ENCODE results near the gene RANBP3. TPM values are rescaled to one million over a fixed set of nuclear protein-coding genes. Genes with fewer than 3 reads are reported as not detected.
"Not testable (repeated sequence)": the region's sequence is repeated elsewhere in the genome, so short reads cannot be mapped to it uniquely, and the experiment has no call there.

The RANBP3 gene
- total RNA-seq, 4 donors from 2014 or later = 57.8 to 148 (median 82.7) TPM

DNA sequence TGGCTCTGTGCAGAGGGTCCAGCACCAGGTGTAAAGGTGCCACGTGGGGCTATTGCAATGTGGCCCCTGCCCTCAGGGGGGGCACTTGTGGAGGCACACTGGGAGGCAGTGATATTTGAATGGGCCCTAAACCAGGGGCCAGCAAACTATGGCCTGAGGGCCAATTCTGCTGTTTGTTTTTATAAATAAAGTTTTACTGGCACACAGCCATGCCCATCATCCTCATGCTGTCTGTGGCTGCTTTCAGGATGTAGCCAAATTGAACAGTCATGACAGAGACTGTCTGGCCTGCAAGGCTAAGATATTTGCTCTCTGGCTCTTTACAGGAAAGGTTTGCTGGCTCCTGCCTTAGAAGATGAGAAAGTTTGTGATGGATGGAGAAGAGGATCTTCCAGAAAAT lies 33.9 kb upstream of the RANBP3 start:
- intact Hi-C loops (cut with DNase I) = no loop called here
- H3K27me3 ChIP-seq = no peaks in the 10 kb centered on the region
- no peaks in the 10 kb centered on the region for H3K4me1 ChIP-seq
- H3K27ac ChIP-seq = no peak overlapping the region
- H3K4me3 ChIP-seq (replicated peaks in 1 of 3) = no peak overlapping the region
- TF ChIP-seq, protein P1, sequence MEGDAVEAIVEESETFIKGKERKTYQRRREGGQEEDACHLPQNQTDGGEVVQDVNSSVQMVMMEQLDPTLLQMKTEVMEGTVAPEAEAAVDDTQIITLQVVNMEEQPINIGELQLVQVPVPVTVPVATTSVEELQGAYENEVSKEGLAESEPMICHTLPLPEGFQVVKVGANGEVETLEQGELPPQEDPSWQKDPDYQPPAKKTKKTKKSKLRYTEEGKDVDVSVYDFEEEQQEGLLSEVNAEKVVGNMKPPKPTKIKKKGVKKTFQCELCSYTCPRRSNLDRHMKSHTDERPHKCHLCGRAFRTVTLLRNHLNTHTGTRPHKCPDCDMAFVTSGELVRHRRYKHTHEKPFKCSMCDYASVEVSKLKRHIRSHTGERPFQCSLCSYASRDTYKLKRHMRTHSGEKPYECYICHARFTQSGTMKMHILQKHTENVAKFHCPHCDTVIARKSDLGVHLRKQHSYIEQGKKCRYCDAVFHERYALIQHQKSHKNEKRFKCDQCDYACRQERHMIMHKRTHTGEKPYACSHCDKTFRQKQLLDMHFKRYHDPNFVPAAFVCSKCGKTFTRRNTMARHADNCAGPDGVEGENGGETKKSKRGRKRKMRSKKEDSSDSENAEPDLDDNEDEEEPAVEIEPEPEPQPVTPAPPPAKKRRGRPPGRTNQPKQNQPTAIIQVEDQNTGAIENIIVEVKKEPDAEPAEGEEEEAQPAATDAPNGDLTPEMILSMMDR (IDR thresholded peaks at IDR 0.05) = no peak
- no peak for TF ChIP-seq POLR2A (IDR thresholded peaks at IDR 0.05)
- H3K36me3 ChIP-seq = no peaks in the 10 kb centered on the region
- WGBS, 2 donors = 60 to 78% methylated on average over 1 of the region's 1 CpG
- no peaks in the 10 kb centered on the region for H3K9me3 ChIP-seq
- no peak for DNase-seq

DNA sequence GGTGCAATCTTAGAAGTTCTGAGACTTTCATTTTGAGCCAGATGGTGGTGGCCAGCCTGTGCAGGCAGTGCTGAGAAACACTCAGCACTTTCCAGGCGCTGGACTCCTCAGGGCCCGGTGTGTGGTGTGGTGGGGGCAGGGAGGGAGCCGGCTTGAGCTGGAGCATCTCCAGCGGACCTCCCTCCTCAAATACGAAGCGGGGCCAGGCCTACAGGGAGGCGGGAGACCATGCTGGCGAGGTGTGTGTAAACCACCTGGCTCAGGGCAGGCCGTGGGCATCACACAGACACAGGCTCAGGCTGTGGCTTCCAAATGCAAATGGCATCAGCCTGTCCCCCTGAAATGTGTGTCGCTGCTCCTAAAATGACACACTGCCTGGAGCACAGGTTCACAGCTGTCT lies 33.3 kb upstream of the RANBP3 start:
- Histone ChIP-seq H3K36me3 (no peaks in the 10 kb centered on the region), H3K27me3 (no peaks in the 10 kb centered on the region), H3K9me3 (no peaks in the 10 kb centered on the region), H3K27ac (no peak overlapping the region), H3K4me3 (replicated peaks in 1 of 3) (no peak overlapping the region), H3K4me1 (no peaks in the 10 kb centered on the region)
- intact Hi-C loops (cut with DNase I) = no loop called here
- WGBS, 2 donors = 82 to 86% methylated on average over 9 to 10 of the region's 10 CpGs
- no peak for TF ChIP-seq POLR2A (IDR thresholded peaks at IDR 0.05)
- TF ChIP-seq, protein P1 (IDR thresholded peaks at IDR 0.05) = no peak
- no peak for DNase-seq

- no peaks in the 10 kb centered on the region for H3K4me1 ChIP-seq
- DNase-seq = no peak
- no peak for TF ChIP-seq POLR2A (IDR thresholded peaks at IDR 0.05)
- TF ChIP-seq, protein P1 (IDR thresholded peaks at IDR 0.05) = no peak
- no peaks in the 10 kb centered on the region for H3K9me3 ChIP-seq
- no peaks in the 10 kb centered on the region for H3K36me3 ChIP-seq
- no peaks in the 10 kb centered on the region for H3K27me3 ChIP-seq
- 93 to 94% methylated on average over 15 to 16 of the region's 16 CpGs for WGBS, 2 donors
- H3K27ac ChIP-seq = no peak overlapping the region
- intact Hi-C loops (cut with DNase I) = no loop called here
- H3K4me3 ChIP-seq (replicated peaks in 1 of 3) = no peak overlapping the region
Measured at GRCh38 chr19:6010107-6010506, 32.2 kb upstream of the RANBP3 start.

GRCh38 chr19:6007866-6008265 lies 29.9 kb upstream of the RANBP3 start:
- Histone ChIP-seq H3K4me3 (replicated peaks in 1 of 3) (no peak overlapping the region), H3K27ac (no peak overlapping the region), H3K27me3 (no peaks in the 10 kb centered on the region), H3K9me3 (no peaks in the 10 kb centered on the region), H3K4me1 (no peaks in the 10 kb centered on the region), H3K36me3 (peaks cover 0 to 2% of the 10 kb centered on the region in 2 donors)
- intact Hi-C loops (cut with DNase I) = no loop called here
- DNase-seq = no peak
- 91% methylated on average over 25 to 26 of the region's 26 CpGs for WGBS, 2 donors
- TF ChIP-seq POLR2A (IDR thresholded peaks at IDR 0.05) = no peak
- TF ChIP-seq, protein P1 (IDR thresholded peaks at IDR 0.05) = no peak

GRCh38 chr19:6006896-6007295 lies 29.0 kb upstream of the RANBP3 start:
- DNase-seq = no peak
- intact Hi-C loops (cut with DNase I) = no loop called here
- H3K4me3 ChIP-seq (replicated peaks in 1 of 3) = no peak overlapping the region
- H3K27me3 ChIP-seq = no peaks in the 10 kb centered on the region
- H3K36me3 ChIP-seq = peaks cover 0 to 7% of the 10 kb centered on the region in 2 donors
- no peaks in the 10 kb centered on the region for H3K4me1 ChIP-seq
- TF ChIP-seq POLR2A (IDR thresholded peaks at IDR 0.05) = no peak
- TF ChIP-seq, protein P1 (IDR thresholded peaks at IDR 0.05) = no peak
- 92 to 93% methylated on average over 16 to 19 of the region's 20 CpGs for WGBS, 2 donors
- no peaks in the 10 kb centered on the region for H3K9me3 ChIP-seq
- no peak overlapping the region for H3K27ac ChIP-seq

DNA sequence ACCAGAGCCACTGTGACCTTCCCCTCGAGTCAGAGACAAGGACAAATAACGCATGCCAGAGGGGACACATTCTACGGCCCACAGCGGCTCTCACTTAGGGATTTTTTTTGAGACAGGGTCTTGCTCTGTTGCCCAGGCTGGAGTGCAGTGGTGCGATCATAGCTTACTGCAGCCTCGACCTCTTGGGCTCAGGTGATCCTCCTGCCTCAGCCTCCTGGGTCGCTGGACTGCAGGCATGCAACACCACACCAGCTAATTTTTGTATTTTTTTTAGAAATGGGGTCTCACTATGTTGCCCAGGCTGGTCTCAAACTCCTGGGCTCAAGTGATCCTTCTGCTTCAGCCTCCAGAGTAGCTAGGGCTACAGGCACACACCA lies 28.1 kb upstream of the RANBP3 start:
- H3K36me3 ChIP-seq; H3K4me3 ChIP-seq (replicated peaks in 1 of 3); intact Hi-C loops (cut with DNase I); H3K4me1 ChIP-seq; H3K27me3 ChIP-seq; DNase-seq; H3K27ac ChIP-seq; H3K9me3 ChIP-seq: not testable (repeated sequence)
- 89 to 95% methylated on average over 7 of the region's 7 CpGs for WGBS, 2 donors

Data from thyroid gland (tissue), 4 donors.